Keratinocyte (primary cell): ENCODE results near the gene CRYBA2. TPM values are rescaled to one million over a fixed set of nuclear protein-coding genes. Genes with fewer than 3 reads are reported as not detected.

Experiments
- DNase-seq: peaks from one replicate; pipeline ENCODE4 v3.0.0-alpha.2; 2011; ENCODE audit warnings: low read depth, missing footprints, low spot score
- FAIRE-seq: peaks from 2 replicates; lab custom pipeline; 2011; peaks lifted over from hg19 to GRCh38; lab: Jason Lieb, UNC
- H2AFZ ChIP-seq: 2 replicates; pipeline ENCODE4 v1.6.0; 2012; ENCODE audit warnings: low read length, control low read depth, inconsistent platforms; ENCODE audit not compliant: control insufficient read depth
- H3K27ac ChIP-seq: 2 replicates; pipeline ENCODE4 v1.5.1; 2011; ENCODE audit warnings: low read length; ENCODE audit not compliant: control insufficient read depth, insufficient read depth
- H3K27me3 ChIP-seq: 3 replicates; pipeline ENCODE4 v1.6.0; 2011; ENCODE audit warnings: low read length; ENCODE audit not compliant: control insufficient read depth, insufficient read depth; ENCODE audit errors: extremely low read depth
- H3K36me3 ChIP-seq, 2 experiments: 2 replicates in 1 of 2; 3 replicates in 1 of 2; pipeline ENCODE4 v1.5.1; 2011; ENCODE audit warnings: low read length in 2 of 2, mild to moderate bottlenecking in 1 of 2; ENCODE audit not compliant: control insufficient read depth in 2 of 2, insufficient read depth in 2 of 2; ENCODE audit errors: extremely low read depth in 1 of 2
- H3K4me1 ChIP-seq: 3 replicates; pipeline ENCODE4 v1.5.1; 2011; ENCODE audit warnings: low read length; ENCODE audit not compliant: control insufficient read depth, insufficient read depth; ENCODE audit errors: extremely low read depth
- H3K4me2 ChIP-seq: 3 replicates; pipeline ENCODE4 v1.6.0; 2011; ENCODE audit warnings: low read depth, low read length; ENCODE audit not compliant: control insufficient read depth, insufficient read depth; ENCODE audit errors: extremely low read depth
- H3K4me3 ChIP-seq, 3 experiments: fragments of 200-600 bp in 1 of 3; sonication (generic) in 1 of 3; 2 replicates in 2 of 3; 3 replicates in 1 of 3; pipeline ENCODE4 v1.5.1; 2011 to 2016; ENCODE audit warnings: low read length in 3 of 3, mild to moderate bottlenecking in 3 of 3, control low read depth in 2 of 3, inconsistent platforms in 1 of 3, low read depth in 1 of 3, mixed read lengths in 1 of 3, mixed run types in 1 of 3, moderate library complexity in 1 of 3; ENCODE audit not compliant: control insufficient read depth in 2 of 3, insufficient read depth in 2 of 3; ENCODE audit errors: extremely low read depth in 1 of 3
- H3K79me2 ChIP-seq: 2 replicates; pipeline ENCODE4 v1.6.0; 2012; ENCODE audit warnings: low read length; ENCODE audit not compliant: control insufficient read depth, insufficient read depth
- H3K9ac ChIP-seq: 3 replicates; pipeline ENCODE4 v1.6.0; 2011; ENCODE audit warnings: low read length; ENCODE audit not compliant: control insufficient read depth, insufficient read depth; ENCODE audit errors: extremely low read depth
- H3K9me1 ChIP-seq: 3 replicates; pipeline ENCODE4 v1.6.0; 2011; ENCODE audit warnings: low read length; ENCODE audit not compliant: control insufficient read depth, insufficient read depth; ENCODE audit errors: extremely low read depth
- H3K9me3 ChIP-seq: 2 replicates; pipeline ENCODE4 v1.5.1; 2012; ENCODE audit warnings: low read depth, low read length; ENCODE audit not compliant: control insufficient read depth
- H4K20me1 ChIP-seq: 3 replicates; pipeline ENCODE4 v1.6.0; 2011; ENCODE audit warnings: low read length; ENCODE audit not compliant: control insufficient read depth, insufficient read depth; ENCODE audit errors: extremely low read depth
- CTCF ChIP-seq, 3 experiments: IDR thresholded peaks in 1 of 3; conservative IDR thresholded peaks in 1 of 3; optimal IDR thresholded peaks in 1 of 3; 2 replicates in 2 of 3; 3 replicates in 1 of 3; pipeline versions ENCODE3 to v1.5.1; 2011; ENCODE audit warnings: low read length in 3 of 3, mild to moderate bottlenecking in 3 of 3, moderate library complexity in 2 of 3, control low read depth in 1 of 3, inconsistent platforms in 1 of 3; ENCODE audit not compliant: insufficient read depth in 2 of 3; ENCODE audit errors: extremely low read depth in 1 of 3
- EZH2 ChIP-seq: IDR thresholded peaks from one replicate; pipeline ENCODE4 v1.6.1; 2012; ENCODE audit warnings: inconsistent platforms, mild to moderate bottlenecking, low read length, moderate library complexity
- dilution Hi-C: fragments of 300-500 bp; cut with MboI; formaldehyde crosslinking; loops from one replicate; pipeline ENCODE4 v1.7.0; 2020; ENCODE audit warnings: low sequenced_read_pairs; ENCODE audit not compliant: extremely low pct_ligation_motif_present
- polyA plus RNA-seq, 5 experiments: library from polyadenylated mRNA; depleted of rRNA in 3 of 5; stranded (reverse) in 3 of 5; stranded (forward) in 1 of 5; unstranded in 1 of 5; fragments of >200 nt; gene quantifications; 1 replicate in 1 of 5; 2 replicates in 3 of 5; 3 replicates in 1 of 5; pipeline versions ENCODE4 v1.2.1 to v1.2.3, GENCODE V29; 2011 to 2012; ENCODE audit warnings: missing spikeins in 2 of 5, low read depth in 1 of 5, low replicate concordance in 1 of 5

The CRYBA2 gene
- polyA plus RNA-seq, 1 donor (not counting 4 experiments of a cell fraction or from before 2014, with no cell fraction given) = not detected

DNA sequence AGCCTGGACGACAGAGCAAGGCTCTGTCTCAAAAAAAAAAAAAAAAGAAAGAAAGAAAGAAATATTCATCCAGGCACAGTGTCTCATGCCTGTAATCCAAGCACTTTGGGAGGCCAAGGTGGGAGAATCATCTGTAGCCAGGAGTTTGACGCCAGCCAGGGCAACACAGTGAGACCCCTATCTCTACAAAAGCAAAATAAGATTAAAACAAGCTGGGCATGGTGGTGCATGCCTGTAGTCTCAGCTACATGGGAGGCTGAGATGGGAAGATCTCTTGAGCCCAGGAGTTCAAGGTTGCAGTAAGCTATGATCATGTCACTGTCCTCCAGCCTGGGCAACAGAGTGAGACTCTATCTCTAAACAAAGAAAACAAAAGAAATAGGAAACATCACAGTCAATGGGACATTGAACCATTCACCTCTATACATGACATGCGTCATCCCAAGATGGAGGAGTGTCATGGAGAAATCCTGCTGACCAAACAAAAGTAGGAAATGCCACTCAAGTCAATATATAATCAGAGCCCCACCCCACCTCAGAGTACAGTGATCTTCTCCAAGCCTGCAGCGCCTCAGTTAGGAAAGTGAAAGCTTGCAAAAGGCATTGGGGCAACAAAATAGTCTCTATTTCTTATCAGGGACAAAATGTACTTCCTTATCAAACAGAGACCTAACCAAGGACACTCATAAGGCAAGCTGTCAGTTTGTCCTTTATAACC lies 18.0 kb downstream of the CRYBA2 start:
- H3K36me3 ChIP-seq = no peaks in the 10 kb centered on the region
- H3K4me1 ChIP-seq = no peaks in the 10 kb centered on the region
- dilution Hi-C loops = no loop called here
- H2AFZ ChIP-seq = no peak overlapping the region
- no peaks in the 10 kb centered on the region for H3K9me3 ChIP-seq
- H3K4me3 ChIP-seq = no peak overlapping the region
- TF ChIP-seq CTCF (optimal IDR thresholded peaks at IDR 0.05 in 1 of 3, IDR thresholded peaks at IDR 0.05 in 1 of 3, conservative IDR thresholded peaks at IDR 0.05 in 1 of 3; ENCODE audit: extremely low read depth in 1 of 3, insufficient read depth in 2 of 3, low read length in 3 of 3) (no peak), EZH2 (no peak)
- FAIRE-seq (no peak), DNase-seq (no peak)
- H3K79me2 ChIP-seq = no peaks in the 10 kb centered on the region
- H3K4me2 ChIP-seq = no peak overlapping the region
- no peak overlapping the region for H3K27ac ChIP-seq
- peaks cover 2% of the 10 kb centered on the region for H4K20me1 ChIP-seq
- H3K9ac ChIP-seq = no peak overlapping the region
- H3K9me1 ChIP-seq = no peaks in the 10 kb centered on the region
- H3K27me3 ChIP-seq = peaks cover 36% of the 10 kb centered on the region

GRCh38 chr2:218970894-218971293 lies 22.3 kb downstream of the CRYBA2 start:
- no peaks in the 10 kb centered on the region for H3K9me1 ChIP-seq
- no peaks in the 10 kb centered on the region for H3K36me3 ChIP-seq
- H3K9me3 ChIP-seq = no peaks in the 10 kb centered on the region
- no peaks in the 10 kb centered on the region for H3K79me2 ChIP-seq
- FAIRE-seq = no peak
- no peak for DNase-seq
- H4K20me1 ChIP-seq = peaks cover 2% of the 10 kb centered on the region
- dilution Hi-C loops = no loop called here
- H3K27me3 ChIP-seq = peaks cover 20% of the 10 kb centered on the region
- no peak overlapping the region for H3K9ac ChIP-seq
- H3K4me3 ChIP-seq = no peak overlapping the region
- H3K4me2 ChIP-seq = no peak overlapping the region
- H3K27ac ChIP-seq = no peak overlapping the region
- H3K4me1 ChIP-seq = no peaks in the 10 kb centered on the region
- H2AFZ ChIP-seq = no peak overlapping the region
- TF ChIP-seq EZH2 = no peak
- no peak for TF ChIP-seq CTCF (optimal IDR thresholded peaks at IDR 0.05 in 1 of 3, IDR thresholded peaks at IDR 0.05 in 1 of 3, conservative IDR thresholded peaks at IDR 0.05 in 1 of 3; ENCODE audit: extremely low read depth in 1 of 3, insufficient read depth in 2 of 3, low read length in 3 of 3)
